IPS-18c (cell line): ENCODE results near the gene ARHGAP23.
"Not testable (repeated sequence)": the region's sequence is repeated elsewhere in the genome, so short reads cannot be mapped to it uniquely, and the experiment has no call there.

Experiments
- H3K4me3 ChIP-seq: 2 replicates; pipeline ENCODE4 v1.7.0; 2013; ENCODE audit warnings: low read depth, mild to moderate bottlenecking, low read length, moderate library complexity; ENCODE audit not compliant: insufficient read depth
- H3K9me3 ChIP-seq: one replicate; pipeline ENCODE4 v1.6.1; 2013; ENCODE audit warnings: mild to moderate bottlenecking, low read length, moderate library complexity; ENCODE audit not compliant: control insufficient read depth, insufficient read depth

Gene ARHGAP23

GRCh38 chr17:38465391-38466345, 37.4 kb downstream of the ARHGAP23 start:
- H3K4me3 ChIP-seq = no peak overlapping the region

GRCh38 chr17:38466346-38467315, 38.4 kb downstream of the ARHGAP23 start:
- Histone ChIP-seq H3K4me3 (no peak overlapping the region), H3K9me3 (no peaks in the 10 kb centered on the region)

More at GRCh38 chr17:38465391-38466345, 37.4 kb downstream of the ARHGAP23 start:
- H3K9me3 ChIP-seq = no peaks in the 10 kb centered on the region

- no peak overlapping the region for H3K4me3 ChIP-seq
Measured at GRCh38 chr17:38467491-38467890, 39.2 kb downstream of the ARHGAP23 start.

GRCh38 chr17:38469875-38470274, 41.6 kb downstream of the ARHGAP23 start:
- H3K9me3 ChIP-seq = no peaks in the 10 kb centered on the region

More at GRCh38 chr17:38467491-38467890, 39.2 kb downstream of the ARHGAP23 start:
- H3K9me3 ChIP-seq = no peaks in the 10 kb centered on the region

GRCh38 chr17:38471253-38471652, 43.0 kb downstream of the ARHGAP23 start:
- H3K9me3 ChIP-seq, H3K4me3 ChIP-seq: not testable (repeated sequence)

More at GRCh38 chr17:38469875-38470274, 41.6 kb downstream of the ARHGAP23 start:
- no peak overlapping the region for H3K4me3 ChIP-seq

- H3K9me3 ChIP-seq, H3K4me3 ChIP-seq: not testable (repeated sequence)
Measured at GRCh38 chr17:38474666-38475065, 46.4 kb downstream of the ARHGAP23 start.

GRCh38 chr17:38476549-38476948, 48.3 kb downstream of the ARHGAP23 start:
- Histone ChIP-seq H3K4me3 (no peak overlapping the region), H3K9me3 (no peaks in the 10 kb centered on the region)

GRCh38 chr17:38477417-38477816, 49.2 kb downstream of the ARHGAP23 start:
- H3K4me3 ChIP-seq, H3K9me3 ChIP-seq: not testable (repeated sequence)

- not testable (repeated sequence) for H3K4me3 ChIP-seq
Measured at GRCh38 chr17:38477951-38478350, 49.7 kb downstream of the ARHGAP23 start.

GRCh38 chr17:38478667-38479066, 50.4 kb downstream of the ARHGAP23 start:
- not testable (repeated sequence) for H3K9me3 ChIP-seq, H3K4me3 ChIP-seq

More at GRCh38 chr17:38477951-38478350, 49.7 kb downstream of the ARHGAP23 start:
- not testable (repeated sequence) for H3K9me3 ChIP-seq

- H3K9me3 ChIP-seq, H3K4me3 ChIP-seq: not testable (repeated sequence)
Measured at GRCh38 chr17:38482039-38482699, 53.9 kb downstream of the ARHGAP23 start.

GRCh38 chr17:38482700-38483043, 54.4 kb downstream of the ARHGAP23 start:
- H3K4me3 ChIP-seq, H3K9me3 ChIP-seq: not testable (repeated sequence)

- H3K4me3 ChIP-seq, H3K9me3 ChIP-seq: not testable (repeated sequence)
Measured at GRCh38 chr17:38484242-38485145, 56.2 kb downstream of the ARHGAP23 start.

- H3K4me3 ChIP-seq = no peak overlapping the region
- no peaks in the 10 kb centered on the region for H3K9me3 ChIP-seq
Measured at GRCh38 chr17:38485146-38485468, 56.8 kb downstream of the ARHGAP23 start.

GRCh38 chr17:38485681-38486298, 57.5 kb downstream of the ARHGAP23 start:
- H3K9me3 ChIP-seq, H3K4me3 ChIP-seq: not testable (repeated sequence)

GRCh38 chr17:38489774-38490173, 61.5 kb downstream of the ARHGAP23 start:
- not testable (repeated sequence) for H3K9me3 ChIP-seq

More at GRCh38 chr17:38489774-38490173, 61.5 kb downstream of the ARHGAP23 start:
- not testable (repeated sequence) for H3K4me3 ChIP-seq
